HL-60 (cell line): ENCODE data around the gene FAM47E.

Source experiments
- DNase-seq, 2 experiments: peaks; one replicate each; pipeline ENCODE4 v3.0.0-alpha.2; 2010 to 2020; ENCODE audit warnings: low read depth in 1 of 2, low spot score in 1 of 2
- H3K27ac ChIP-seq: fragments of 250-450 bp; sonication (Bioruptor Pico); replicated peaks from 2 replicates; pipeline ENCODE4 v1.5.1; 2020; ENCODE audit warnings: mild to moderate bottlenecking, moderate library complexity
- H3K27me3 ChIP-seq: fragments of 250-450 bp; sonication (Bioruptor Pico); 2 replicates; pipeline ENCODE4 v1.5.1; 2021; ENCODE audit warnings: mild to moderate bottlenecking, moderate library complexity; ENCODE audit not compliant: insufficient read depth, poor library complexity, severe bottlenecking
- H3K4me3 ChIP-seq: replicated peaks from 2 replicates; pipeline ENCODE4 v1.5.1; 2011; ENCODE audit warnings: mild to moderate bottlenecking, control low read depth, low read length; ENCODE audit not compliant: insufficient read depth
- CTCF ChIP-seq: IDR thresholded peaks from one replicate; pipeline ENCODE4 v1.5.1; 2011; ENCODE audit warnings: low read length, control low read depth, inconsistent platforms; ENCODE audit not compliant: insufficient read depth
- GABPA ChIP-seq: IDR thresholded peaks from 2 replicates; pipeline ENCODE4 v1.6.1; 2012; ENCODE audit warnings: low read depth
- POLR2AphosphoS5 ChIP-seq: IDR thresholded peaks from 2 replicates; pipeline ENCODE4 v1.6.1; 2012; ENCODE audit warnings: low read depth
- REST ChIP-seq: IDR thresholded peaks from 2 replicates; pipeline ENCODE4 v1.6.1; 2012; ENCODE audit warnings: low read depth; ENCODE audit not compliant: insufficient replicate concordance
- SPI1 ChIP-seq: IDR thresholded peaks from 2 replicates; pipeline ENCODE4 v1.6.1; 2012; ENCODE audit warnings: low read depth, mild to moderate bottlenecking, borderline replicate concordance

FAM47E gene

GRCh38 chr4:76265631-76266218 lies 14.2 kb downstream of the FAM47E start:
- Histone ChIP-seq H3K4me3 (no peak overlapping the region), H3K27ac (no peak overlapping the region), H3K27me3 (no peaks in the 10 kb centered on the region)
- TF ChIP-seq POLR2AphosphoS5 (no peak), GABPA (no peak), REST (no peak), CTCF (no peak), SPI1 (no peak)
- no peak for DNase-seq

- no peak overlapping the region for H3K27ac ChIP-seq
- no peak overlapping the region for H3K4me3 ChIP-seq
- DNase-seq = no peak
- H3K27me3 ChIP-seq = no peaks in the 10 kb centered on the region
- TF ChIP-seq REST (no peak), GABPA (no peak), SPI1 (no peak), CTCF (no peak), POLR2AphosphoS5 (no peak)
These were observed 15.1 kb downstream of the FAM47E start for GRCh38 chr4:76266627-76267026.

GRCh38 chr4:76267811-76268210 lies 16.3 kb downstream of the FAM47E start:
- Histone ChIP-seq H3K4me3 (no peak overlapping the region), H3K27ac (no peak overlapping the region), H3K27me3 (no peaks in the 10 kb centered on the region)
- no peak for DNase-seq
- TF ChIP-seq POLR2AphosphoS5 (no peak), GABPA (no peak), SPI1 (no peak), CTCF (no peak)
